GM12864 (cell line): ENCODE results near the gene RNASE4.

ENCODE experiments used
- DNase-seq: peaks from one replicate; pipeline ENCODE4 v3.0.0-alpha.2; 2011; ENCODE audit warnings: low read depth
- H3K4me3 ChIP-seq: 2 replicates; pipeline ENCODE4 v1.5.1; 2011; ENCODE audit warnings: mild to moderate bottlenecking, low read depth, low read length, control low read depth
- TF ChIP-seq, protein P1 (sequence below): IDR thresholded peaks from 2 replicates; pipeline ENCODE4 v1.5.1; 2011; ENCODE audit warnings: low read depth, mild to moderate bottlenecking, moderate library complexity, low read length, control low read depth, inconsistent platforms; ENCODE audit errors: missing control alignments

The RNASE4 gene

DNA sequence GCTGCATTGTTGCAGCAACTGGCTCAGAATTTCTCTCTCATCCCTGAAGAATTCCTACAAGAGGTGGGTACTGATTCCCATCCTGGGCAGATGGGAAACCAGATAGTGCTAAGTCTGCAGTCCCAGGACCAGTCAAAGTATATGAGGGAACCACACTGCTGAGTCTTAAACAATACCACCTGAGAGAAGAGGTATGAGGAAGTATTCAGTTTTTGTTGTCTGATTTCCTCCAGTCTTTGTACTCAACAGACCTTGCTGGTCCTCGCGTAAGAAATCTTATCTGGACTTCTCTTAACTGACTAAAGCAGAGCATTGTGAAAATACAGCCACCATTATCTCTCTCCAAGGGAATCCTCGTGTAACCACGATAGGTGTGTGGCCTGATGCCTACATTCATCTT is 57.8 kb downstream of the RNASE4 start:
- TF ChIP-seq, protein P1, sequence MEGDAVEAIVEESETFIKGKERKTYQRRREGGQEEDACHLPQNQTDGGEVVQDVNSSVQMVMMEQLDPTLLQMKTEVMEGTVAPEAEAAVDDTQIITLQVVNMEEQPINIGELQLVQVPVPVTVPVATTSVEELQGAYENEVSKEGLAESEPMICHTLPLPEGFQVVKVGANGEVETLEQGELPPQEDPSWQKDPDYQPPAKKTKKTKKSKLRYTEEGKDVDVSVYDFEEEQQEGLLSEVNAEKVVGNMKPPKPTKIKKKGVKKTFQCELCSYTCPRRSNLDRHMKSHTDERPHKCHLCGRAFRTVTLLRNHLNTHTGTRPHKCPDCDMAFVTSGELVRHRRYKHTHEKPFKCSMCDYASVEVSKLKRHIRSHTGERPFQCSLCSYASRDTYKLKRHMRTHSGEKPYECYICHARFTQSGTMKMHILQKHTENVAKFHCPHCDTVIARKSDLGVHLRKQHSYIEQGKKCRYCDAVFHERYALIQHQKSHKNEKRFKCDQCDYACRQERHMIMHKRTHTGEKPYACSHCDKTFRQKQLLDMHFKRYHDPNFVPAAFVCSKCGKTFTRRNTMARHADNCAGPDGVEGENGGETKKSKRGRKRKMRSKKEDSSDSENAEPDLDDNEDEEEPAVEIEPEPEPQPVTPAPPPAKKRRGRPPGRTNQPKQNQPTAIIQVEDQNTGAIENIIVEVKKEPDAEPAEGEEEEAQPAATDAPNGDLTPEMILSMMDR = no peak
- H3K4me3 ChIP-seq = no peak overlapping the region
- DNase-seq = no peak

DNA sequence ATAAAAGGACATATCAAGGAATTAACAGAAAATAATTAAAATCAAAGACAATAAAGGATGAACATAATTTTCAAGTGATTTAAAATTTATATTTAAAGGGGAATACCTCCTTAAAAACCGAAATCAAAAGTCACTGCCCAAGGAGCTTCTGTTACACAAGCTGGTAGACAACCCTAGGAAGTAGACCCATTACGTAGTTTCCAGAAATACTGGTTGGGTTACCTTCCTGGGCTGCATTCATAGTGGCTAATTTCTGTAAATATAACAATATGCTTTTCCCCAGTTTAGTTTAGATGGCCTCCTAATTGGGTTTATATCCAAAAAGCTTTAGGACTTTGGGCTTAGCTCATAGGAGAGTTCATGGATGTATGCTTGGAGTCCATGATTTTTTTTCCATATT is 59.2 kb downstream of the RNASE4 start:
- H3K4me3 ChIP-seq = no peak overlapping the region
- TF ChIP-seq, protein P1 = no peak
- DNase-seq = no peak

DNA sequence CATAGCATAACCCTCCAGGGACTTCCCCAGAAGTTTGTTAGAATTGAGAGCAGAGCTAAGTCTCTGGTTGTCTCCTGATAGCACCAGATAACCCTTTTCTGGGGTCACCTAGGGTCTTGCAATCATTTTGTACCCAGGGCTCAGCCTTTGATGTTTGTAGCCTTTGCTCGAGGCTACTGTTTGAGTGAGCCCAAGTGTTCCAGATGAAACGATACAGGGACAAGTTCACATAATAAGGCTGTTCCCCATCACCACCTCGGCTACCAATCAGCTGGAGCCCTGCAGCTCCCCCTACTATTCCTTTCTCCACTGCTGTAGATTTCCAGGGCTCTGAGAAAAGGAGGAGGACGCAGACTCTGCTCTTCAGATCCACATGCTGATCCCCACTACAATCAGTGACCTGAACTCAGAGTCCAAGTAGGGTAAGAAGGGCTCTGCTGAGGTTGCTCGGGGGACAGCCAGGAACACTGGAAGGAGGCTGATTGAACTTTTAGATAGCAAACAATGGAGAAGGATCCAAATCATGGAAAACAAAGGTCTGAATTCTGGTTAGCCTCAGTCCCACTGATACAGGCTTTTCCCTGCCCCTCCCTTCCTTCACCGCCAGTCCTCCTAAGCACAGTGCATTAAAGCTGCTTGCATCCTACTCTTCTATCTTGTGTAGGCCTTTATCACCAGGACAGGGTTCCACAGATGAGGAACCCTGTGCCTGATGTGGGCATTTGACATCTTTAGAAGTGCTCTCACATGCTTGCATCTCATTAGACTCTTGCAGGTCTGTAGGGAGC is 61.4 kb downstream of the RNASE4 start, which contains the start of gene EDDM3A:
EDDM3A (plus strand) TSS at position 317 of the 788 bp plus-strand sequence. CDS start 1,694 bp downstream, outside the sequence.
- no peak within 1 kb of the TSS for H3K4me3 ChIP-seq
- TF ChIP-seq, protein P1 = no peak
- no peak for DNase-seq

DNA sequence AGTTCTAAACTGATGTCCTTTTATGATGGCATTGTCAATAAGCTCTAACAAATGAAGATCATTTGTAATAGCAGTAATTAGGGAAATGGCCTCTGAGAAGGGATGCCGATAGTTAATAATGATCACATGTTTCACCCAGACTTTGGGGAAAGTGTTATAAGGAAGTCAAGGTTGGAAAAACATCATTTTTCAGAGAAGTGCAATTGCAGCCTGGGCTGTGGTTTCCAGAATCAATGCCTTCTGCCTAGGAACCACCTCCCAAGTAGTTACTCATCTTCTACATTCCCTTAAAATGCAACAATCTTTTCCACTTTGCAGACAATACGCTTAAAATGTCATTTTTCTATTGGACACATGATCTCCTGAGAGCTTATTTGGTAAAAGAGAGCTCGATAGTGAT is 62.2 kb downstream of the RNASE4 start:
- no peak for DNase-seq
- TF ChIP-seq, protein P1 = no peak
- no peak overlapping the region for H3K4me3 ChIP-seq

DNA sequence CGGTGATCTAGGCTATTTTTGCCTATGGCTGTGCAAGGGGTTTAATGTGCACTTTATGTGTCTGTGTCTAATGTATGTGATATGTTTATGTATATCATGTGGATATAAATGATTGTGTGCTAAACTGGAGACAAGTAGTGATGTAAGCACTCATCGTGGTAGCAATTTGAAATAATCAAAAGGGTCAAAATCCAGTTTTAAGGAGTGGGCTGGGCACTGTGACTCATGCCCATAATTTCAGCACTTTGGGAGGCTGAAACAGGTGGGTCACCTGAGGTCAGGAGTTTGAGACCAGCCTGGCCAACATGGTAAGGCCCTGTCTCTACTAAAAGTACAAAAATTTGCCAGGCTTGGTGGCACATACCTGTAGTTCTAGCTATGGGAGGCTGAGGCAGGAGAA is 64.1 kb downstream of the RNASE4 start:
- no peak for DNase-seq
- H3K4me3 ChIP-seq = no peak overlapping the region
- TF ChIP-seq, protein P1 = no peak

DNA sequence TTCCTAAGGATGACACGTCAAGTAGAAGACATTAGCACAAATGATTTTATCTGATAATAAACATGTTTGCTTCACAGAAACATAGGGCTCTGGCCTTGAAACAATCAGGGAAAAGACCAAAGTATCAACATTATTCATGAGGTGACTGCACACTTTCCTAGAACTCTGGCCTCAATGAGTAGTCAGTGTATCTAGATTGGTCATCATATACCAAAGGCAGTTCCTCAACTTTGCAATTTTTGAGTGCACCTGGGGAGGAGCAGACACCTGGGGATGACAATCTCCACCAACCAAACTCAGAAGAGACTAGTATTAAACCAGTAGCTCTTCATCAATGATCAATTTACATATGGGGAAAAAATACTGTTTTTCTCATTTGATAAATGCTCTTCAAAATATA is 65.8 kb downstream of the RNASE4 start:
- DNase-seq = no peak
- TF ChIP-seq, protein P1 = no peak
- no peak overlapping the region for H3K4me3 ChIP-seq
